Stimulated activated CD8-positive, alpha-beta memory T cell treated with anti-CD3 and anti-CD28 coated beads, Interleukin-2, amount 100 ng/mL, for 48 hours (primary cell): Measurements from ENCODE around the gene MRPS30.
"Not testable (repeated sequence)": the region's sequence is repeated elsewhere in the genome, so short reads cannot be mapped to it uniquely, and the experiment has no call there.

Source experiments
- DNase-seq, 2 donors: peaks; one replicate each; pipeline ENCODE4 v3.0.0-alpha.2; 2020; ENCODE audit warnings: low read depth in 2 of 2

MRPS30 gene

DNA sequence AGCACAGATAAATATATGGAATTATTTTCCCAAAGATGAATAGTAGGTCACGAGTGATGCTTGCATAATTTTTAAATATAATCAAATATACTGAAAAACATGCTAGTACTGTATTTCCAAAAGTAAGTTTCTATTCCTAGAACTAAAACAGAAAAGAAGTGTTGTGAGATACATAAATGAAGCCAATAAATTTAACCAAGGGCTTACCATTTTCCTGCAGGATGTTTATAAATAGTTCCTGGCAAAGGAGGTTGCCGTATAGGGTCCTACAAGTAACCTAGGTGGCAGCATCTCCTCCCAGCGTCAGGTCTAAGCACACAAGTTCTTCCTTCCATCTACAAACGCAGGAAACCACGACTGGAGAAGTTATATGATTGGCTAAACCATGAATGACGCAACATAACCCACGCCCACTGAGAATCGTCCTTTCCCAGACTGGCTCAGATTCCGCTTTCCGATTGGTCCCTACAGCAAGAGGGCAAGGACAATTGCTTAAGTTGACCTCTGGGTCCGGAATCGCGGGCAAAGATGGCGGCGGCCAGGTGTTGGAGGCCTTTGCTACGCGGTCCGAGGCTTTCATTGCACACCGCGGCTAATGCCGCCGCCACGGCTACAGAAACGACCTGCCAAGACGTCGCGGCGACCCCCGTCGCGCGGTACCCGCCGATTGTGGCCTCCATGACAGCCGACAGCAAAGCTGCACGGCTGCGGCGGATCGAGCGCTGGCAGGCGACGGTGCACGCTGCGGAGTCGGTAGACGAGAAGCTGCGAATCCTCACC is at the start of gene MRPS30:
Gene MRPS30 (plus strand): TSS at position 513 of the 780 bp plus-strand sequence. CDS start 16 bp downstream, at position 529.
- peak; percentile 70 to 82 for DNase-seq

DNA sequence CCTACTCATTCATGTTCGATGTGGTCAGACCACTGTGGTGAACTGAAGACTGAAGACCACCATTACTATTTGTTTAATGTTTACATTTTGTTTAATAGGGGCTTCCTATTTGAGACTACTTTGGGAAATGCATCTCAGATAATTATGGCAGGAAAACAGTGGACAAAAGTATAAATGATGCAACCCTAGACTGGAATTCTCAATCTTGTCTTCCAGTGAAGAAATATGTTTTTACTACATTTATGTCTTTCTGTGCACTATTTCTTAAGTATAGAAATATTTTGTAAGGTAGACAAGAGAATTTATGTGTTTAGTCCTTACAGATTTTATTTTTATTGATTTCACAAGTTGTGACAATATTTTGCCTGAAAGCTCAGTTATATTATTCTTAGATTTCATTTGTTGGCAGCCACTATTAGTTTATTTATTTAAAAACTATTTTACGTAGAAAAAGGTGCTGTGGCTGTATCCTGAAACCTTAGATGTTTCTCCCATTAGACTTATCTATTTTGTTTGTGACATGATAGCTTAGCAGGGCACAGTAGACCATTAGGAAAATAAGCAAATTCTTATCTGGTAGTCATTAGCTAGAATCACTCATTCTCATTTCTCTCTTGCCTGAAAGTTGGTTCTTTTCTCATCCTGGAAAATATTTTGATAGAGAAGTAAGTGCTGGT is 39.4 kb upstream of the MRPS30 start:
- DNase-seq = no peak

DNA sequence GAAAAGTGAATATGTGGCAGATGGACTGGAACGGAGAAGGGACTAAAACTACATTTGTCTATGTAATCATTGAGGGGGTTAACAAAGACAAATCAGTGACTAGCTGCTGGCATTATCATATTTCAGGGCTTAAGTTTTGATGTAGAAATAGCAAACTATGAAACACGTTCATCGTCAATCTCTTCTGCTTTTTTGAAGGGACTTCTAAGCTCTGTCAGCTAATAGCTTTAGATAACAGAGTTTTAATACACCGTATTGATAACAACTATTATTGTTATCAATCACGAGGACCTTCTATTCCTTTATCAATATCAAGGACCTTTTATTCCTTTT is 38.9 kb upstream of the MRPS30 start:
- DNase-seq = no peak

- DNase-seq = no peak
Measured at GRCh38 chr5:44770780-44771717, 37.7 kb upstream of the MRPS30 start.

GRCh38 chr5:44772397-44772796 is 36.4 kb upstream of the MRPS30 start:
- DNase-seq = not testable (repeated sequence)

GRCh38 chr5:44774279-44774880 is 34.4 kb upstream of the MRPS30 start:
- no peak for DNase-seq

DNA sequence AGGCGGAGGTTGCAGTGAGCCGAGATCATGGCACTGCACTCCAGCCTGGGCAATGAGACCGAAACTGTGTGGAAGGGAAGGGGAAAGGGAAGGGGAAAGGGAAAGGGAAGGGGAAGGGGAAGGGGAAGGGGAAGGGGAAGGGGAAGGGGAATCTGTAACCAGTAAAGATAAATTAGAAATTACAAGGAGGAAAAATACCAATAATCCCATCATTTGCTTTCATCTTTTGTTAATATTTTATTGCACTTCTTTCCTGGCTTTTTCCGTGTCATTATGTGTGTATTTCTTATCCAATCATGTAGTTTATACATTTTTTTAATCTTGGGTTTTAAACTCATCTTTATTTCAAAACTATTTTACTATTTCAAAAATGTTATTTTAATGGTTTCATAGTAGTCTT is 29.6 kb upstream of the MRPS30 start:
- no peak for DNase-seq

- DNase-seq = no peak
Measured at GRCh38 chr5:44783634-44784315, 25.0 kb upstream of the MRPS30 start.

DNA sequence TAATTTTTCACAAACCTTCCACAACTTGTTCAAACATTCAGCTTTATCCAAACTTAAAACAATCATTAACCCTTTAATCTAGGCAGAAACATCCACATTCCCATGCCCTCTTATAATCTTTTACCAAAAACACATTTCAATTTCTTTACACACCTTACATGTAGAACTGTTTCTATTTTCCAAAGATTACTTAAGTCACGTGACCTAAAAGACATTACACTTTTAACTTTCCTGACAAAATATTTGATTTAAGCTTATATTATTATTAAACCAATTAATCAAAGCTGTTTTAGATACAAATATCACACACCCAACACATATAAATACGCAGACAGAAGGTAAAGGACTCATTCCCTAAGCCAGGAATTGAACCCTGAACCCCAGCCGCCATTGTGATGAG is 21.0 kb upstream of the MRPS30 start:
- no peak for DNase-seq

- DNase-seq = not testable (repeated sequence)
Measured at GRCh38 chr5:44789372-44789995, 19.3 kb upstream of the MRPS30 start.

- not testable (repeated sequence) for DNase-seq
Measured at GRCh38 chr5:44792031-44792673, 16.6 kb upstream of the MRPS30 start.

- DNase-seq = no peak
Measured at GRCh38 chr5:44794371-44794770, 14.4 kb upstream of the MRPS30 start.

DNA sequence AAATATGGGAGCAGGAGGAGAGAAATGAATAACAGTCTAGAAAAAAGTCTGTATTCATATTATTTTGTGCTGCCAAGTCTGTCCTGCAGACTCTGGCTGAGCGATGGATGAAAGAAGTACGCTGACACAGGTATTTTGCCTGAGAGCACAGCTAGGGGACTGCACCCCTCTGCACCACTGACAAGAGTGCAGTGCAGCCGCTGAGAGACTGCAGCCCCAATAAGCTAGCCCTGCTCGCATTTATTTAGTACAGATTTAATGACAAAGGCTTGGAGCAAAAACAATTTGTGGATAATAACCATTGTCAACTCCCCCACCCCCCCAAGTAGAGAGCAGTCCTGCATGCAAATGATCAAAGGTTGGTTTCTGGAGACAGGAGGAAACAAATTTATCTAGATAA is 13.3 kb upstream of the MRPS30 start:
- no peak for DNase-seq

DNA sequence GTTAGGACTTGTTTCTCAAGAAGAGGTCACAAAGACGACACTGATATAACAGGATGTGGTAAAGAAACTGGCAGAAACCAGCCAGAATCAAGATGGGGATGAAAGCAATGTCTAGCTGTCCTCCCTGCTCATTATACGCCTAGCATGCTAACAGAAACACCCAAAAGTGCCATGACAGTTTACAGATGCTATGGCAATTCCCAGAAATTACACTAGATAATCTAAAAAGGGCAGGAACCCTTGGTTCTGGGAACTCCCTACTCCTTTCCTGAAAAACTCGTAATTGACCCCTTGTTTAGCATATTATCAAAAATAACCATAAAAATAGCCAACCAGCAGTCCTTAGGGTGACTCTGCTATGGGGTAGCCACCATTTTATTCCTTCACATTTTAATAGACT is 10.9 kb upstream of the MRPS30 start:
- DNase-seq = no peak

- DNase-seq = no peak
Measured at GRCh38 chr5:44801992-44802391, 6.8 kb upstream of the MRPS30 start.

DNA sequence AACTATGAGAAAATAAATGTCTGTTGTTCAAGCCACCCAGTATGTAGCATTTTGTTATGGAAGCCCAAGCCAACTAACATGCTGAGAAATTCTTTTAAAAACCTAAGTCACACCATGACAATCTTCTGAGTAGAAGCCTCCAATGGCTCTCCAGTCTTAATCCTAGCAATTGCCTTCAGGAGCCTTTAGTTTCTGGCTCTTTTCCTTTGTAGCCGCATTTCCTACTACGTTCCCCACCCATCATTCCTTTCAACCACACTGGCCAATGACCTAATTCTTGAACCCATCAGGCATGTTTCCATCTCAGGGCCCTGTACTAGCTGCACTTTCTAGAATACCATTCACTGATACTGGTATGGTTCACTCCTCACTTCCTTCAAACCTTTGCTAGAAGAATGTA is 2.1 kb upstream of the MRPS30 start:
- no peak for DNase-seq

DNA sequence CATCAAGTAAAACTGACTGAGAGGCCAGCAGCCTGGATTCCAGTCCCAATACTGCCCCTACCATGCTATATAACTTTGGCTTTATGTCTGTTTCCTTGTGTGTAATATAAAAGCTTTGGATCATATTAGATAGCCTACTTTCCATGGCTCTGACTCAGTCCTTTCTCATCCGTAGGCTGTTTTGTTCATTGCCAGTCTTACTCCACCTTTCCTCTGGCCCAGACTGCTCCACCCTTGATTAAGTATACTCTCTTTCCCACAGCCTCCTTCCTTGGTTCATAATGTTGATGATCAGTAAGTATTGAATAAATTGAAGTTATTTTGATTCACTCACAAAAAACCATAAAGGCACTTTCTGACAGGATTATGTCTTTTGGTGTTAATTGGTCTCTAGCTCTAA is 1.5 kb upstream of the MRPS30 start:
- no peak for DNase-seq

DNA sequence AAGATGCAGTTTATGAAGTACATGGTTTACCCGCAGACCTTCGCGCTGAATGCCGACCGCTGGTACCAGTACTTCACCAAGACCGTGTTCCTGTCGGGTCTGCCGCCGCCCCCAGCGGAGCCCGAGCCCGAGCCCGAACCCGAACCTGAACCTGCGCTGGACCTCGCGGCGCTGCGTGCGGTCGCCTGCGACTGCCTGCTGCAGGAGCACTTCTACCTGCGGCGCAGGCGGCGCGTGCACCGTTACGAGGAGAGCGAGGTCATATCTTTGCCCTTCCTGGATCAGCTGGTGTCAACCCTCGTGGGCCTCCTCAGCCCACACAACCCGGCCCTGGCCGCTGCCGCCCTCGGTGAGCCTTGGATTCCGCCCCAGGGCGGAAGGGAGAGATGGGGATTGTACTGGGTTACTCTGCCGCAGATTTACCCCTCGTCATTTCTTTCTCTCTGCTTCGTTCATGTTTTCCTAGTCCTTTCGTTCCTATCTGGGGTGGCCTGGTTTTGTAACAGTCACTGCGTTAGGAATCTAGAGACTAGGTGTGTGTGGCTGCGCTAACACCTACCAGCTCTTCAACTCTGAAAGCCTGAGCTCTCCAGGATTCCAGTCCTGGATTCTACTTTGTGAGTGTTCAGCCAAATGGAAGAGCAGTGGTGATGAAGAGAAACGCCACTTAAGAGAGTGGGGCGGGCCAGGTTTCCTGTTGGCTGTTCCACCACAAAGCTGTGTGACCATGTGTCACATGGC is 638 bp downstream of the MRPS30 start:
- peak; percentile 16 to 24 for DNase-seq

- DNase-seq = no peak
Measured at GRCh38 chr5:44809956-44810420, 1.2 kb downstream of the MRPS30 start.

DNA sequence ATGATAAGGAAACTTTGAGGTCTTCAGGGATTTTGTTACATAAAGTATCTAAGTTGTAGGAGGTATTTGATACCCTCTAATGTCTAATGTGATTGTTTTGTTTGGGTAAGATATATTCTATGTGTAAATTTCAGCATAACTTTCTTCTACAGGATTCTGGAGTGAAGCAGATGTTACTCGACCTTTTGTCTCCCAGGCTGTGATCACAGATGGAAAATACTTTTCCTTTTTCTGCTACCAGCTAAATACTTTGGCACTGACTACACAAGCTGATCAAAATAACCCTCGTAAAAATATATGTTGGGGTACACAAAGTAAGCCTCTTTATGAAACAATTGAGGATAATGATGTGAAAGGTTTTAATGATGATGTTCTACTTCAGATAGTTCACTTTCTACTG is 6.0 kb downstream of the MRPS30 start:
- no peak for DNase-seq
